ENCODE data around the gene STAT6.

STAT6 gene

DNA sequence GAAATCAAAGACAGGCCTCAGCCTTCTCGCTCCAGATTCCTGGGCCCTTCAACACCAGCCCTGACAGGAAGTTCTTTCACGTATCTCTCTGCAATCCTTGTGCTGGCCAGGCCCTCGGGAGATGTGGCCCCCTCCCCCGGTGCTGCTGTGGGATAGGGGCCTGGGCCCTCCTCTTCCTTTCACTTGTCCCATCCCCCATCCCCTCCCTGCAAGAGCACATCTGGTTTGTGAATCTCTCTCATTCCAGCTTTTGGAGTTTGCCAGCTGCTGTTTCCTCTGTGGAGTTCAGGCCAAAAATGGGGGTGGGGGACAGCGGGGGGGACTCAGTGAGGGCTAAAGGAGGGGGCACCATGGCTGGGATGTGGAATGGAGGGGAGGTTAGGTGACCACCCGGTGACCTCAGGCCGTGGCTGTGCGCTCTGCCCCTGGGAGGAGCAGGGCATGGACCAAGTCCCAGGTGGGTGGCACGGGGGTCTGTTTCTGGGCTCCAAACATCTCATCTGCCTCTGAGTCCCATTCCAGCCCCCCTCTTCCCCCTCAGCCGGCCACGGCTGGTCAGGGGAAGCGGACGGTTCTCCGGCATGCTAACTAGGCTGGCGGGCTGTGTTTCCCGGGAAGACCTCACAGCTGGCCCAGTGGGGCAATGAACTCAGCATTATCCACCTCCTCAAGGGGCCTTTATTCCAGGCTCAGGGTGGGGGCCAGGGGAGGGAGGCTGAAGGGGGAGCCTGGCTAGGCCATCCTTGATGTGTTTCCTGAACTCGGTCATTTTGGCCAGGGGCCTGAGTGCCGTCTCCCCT is 24.6 kb upstream of the STAT6 start:
- peak overlapping the region; percentile 58 for H3K4me3 ChIP-seq (ENCODE audit: low read length)
- peak; percentile 92 for DNase-seq (ENCODE audit: low read depth)
- TF ChIP-seq, protein P1, sequence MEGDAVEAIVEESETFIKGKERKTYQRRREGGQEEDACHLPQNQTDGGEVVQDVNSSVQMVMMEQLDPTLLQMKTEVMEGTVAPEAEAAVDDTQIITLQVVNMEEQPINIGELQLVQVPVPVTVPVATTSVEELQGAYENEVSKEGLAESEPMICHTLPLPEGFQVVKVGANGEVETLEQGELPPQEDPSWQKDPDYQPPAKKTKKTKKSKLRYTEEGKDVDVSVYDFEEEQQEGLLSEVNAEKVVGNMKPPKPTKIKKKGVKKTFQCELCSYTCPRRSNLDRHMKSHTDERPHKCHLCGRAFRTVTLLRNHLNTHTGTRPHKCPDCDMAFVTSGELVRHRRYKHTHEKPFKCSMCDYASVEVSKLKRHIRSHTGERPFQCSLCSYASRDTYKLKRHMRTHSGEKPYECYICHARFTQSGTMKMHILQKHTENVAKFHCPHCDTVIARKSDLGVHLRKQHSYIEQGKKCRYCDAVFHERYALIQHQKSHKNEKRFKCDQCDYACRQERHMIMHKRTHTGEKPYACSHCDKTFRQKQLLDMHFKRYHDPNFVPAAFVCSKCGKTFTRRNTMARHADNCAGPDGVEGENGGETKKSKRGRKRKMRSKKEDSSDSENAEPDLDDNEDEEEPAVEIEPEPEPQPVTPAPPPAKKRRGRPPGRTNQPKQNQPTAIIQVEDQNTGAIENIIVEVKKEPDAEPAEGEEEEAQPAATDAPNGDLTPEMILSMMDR (conservative IDR thresholded peaks at IDR 0.05; ENCODE audit: low read length) = no peak

DNA sequence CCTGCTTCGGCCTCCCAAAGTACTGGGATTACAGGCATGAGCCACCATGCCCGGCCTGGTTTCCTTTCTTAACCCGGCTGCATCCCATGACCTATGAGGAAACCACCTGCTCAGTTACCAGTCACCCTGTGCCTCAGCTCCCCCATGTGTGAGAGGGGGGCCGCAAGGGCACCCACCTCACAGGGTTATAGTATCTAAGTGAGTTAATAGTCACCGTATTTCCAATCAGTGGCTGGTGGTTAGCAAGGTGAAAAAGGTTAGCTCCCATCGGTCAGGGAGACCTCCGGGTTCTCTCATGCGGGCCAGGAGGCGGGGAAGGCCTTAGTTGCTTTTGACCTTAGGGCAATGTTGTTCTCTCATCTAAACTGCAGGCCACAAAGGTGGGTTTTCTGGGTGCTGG is 23.8 kb upstream of the STAT6 start:
- TF ChIP-seq, protein P1 (conservative IDR thresholded peaks at IDR 0.05; ENCODE audit: low read length) = no peak

DNA sequence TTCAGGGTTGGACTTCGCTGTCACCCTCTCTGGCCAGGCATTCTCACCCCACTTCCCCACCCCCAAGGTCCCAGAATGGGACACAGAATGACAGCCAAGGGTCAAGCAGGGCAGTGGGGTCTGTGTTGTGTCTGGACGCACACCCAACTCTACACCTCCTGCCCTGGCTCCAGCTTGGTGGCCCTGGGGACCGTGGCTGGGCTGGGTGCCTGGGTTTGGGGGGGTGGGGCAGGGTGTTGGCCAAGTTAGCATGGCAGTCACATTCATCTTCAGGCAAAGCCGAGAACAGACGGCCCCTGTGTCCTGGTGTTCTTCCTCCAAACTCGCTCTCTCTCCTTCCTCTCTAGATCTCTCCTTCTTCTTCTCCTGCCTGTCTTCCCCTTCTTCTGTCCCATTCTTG is 22.8 kb upstream of the STAT6 start:
- TF ChIP-seq, protein P1 (conservative IDR thresholded peaks at IDR 0.05; ENCODE audit: low read length) = no peak
- peak overlapping the region; percentile 53 for H3K4me3 ChIP-seq (ENCODE audit: low read length)
- DNase-seq (ENCODE audit: low read depth) = no peak

More for the DNA sequence above, 23.8 kb upstream of the STAT6 start:
- peak overlapping the region; percentile 58 for H3K4me3 ChIP-seq (ENCODE audit: low read length)
- no peak for DNase-seq (ENCODE audit: low read depth)

DNA sequence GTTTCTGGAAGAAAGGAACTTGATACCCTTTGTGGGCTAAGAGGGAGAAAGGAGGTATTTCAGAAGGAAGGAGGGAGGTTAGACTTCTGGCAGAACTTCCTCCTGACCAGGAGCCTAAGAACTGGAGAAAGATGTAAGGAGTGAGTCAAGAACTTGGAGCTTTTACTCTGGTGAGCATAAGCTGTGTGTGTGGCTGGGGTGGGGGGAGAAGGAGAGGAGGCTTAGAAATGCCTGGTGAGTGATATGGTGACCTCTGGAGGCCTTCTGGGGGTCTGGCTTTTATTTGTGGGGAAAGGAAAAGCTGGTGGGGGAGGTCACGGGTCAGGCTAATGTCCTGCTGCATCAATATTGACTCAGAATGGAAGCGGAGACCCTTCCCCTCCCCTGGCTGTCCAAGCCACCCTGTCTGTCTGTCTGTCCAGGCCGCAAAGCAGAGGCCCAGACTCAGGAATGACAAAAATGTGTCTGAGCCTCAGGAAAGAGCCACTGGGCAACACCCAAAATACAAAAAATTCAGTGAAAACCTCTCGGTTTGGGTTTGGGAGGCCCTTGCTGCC is 21.9 kb upstream of the STAT6 start:
- TF ChIP-seq, protein P1 (conservative IDR thresholded peaks at IDR 0.05; ENCODE audit: low read length) = no peak
- peak overlapping the region; percentile 93 for H3K4me3 ChIP-seq (ENCODE audit: low read length)
- DNase-seq (ENCODE audit: low read depth) = peak; percentile 88

DNA sequence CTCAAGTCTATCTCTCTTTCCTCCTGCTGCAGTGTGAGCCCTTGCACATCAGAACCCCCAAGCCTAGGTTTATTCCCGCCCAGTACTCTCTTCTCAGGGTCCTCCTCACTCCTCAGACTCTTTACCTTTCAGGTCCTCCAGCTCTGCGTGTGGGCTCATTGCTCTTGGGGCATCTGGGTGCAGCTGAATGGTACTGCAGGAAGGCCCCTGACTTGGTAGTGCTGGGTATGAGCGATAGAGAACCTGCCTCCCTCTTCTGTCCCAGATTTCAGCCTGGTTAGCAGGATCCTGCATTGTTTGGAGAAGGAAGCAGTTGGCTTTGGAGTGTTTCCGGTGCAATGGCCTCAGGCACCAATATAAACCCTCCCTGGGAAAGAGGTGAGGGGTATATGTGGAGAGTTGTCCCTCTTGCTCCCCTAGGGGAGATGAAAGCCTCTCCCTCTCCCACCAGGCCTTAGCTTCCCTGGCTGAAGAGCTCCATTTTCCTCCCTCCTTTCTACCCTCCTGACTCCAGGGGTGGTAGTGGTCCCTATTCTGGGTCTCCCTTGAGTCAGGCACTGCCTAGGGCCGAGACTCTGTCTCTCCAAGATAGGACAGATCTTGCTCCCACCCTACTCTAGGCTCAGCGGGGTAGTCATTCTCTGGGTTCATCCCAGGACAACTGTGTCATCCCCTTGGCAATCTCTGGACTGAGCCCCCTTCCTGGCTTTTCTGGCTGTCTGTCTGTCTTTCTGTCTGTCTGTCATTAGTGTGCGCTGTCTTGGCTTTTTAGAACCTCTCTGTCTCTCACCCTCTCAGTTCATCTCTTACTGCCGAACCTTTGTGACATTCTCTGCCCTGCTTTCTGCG is 21.0 kb upstream of the STAT6 start:
- DNase-seq (ENCODE audit: low read depth) = no peak
- peak overlapping the region; percentile 93 for H3K4me3 ChIP-seq (ENCODE audit: low read length)
- TF ChIP-seq, protein P1 (conservative IDR thresholded peaks at IDR 0.05; ENCODE audit: low read length) = no peak

DNA sequence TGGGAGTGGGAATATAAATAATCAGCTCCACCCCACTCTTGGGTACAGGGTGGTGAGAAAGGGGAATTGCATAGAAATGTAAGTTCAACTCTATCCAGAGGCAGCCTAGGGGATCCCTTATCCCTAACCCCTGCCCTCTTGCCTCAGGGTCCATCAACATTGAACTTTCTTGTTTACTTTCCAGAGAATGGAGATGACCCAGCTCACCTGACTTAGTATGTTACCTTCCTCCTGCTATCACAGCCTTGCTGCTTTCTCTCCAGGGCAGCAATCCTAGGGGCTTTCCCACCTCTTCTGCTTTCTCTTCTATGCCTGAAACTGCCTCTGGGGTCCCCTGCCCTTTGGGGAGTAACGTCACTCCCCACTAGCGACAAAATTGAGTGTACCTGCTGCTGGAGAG is 19.8 kb upstream of the STAT6 start:
- TF ChIP-seq, protein P1 (conservative IDR thresholded peaks at IDR 0.05; ENCODE audit: low read length) = no peak
- peak overlapping the region; percentile 93 for H3K4me3 ChIP-seq (ENCODE audit: low read length)
- no peak for DNase-seq (ENCODE audit: low read depth)
